Right lobe of liver (tissue), 6 donors: ENCODE data around the gene SPATS2. TPM values are rescaled to one million over a fixed set of nuclear protein-coding genes. Genes with fewer than 3 reads are reported as not detected.

ENCODE experiments used
- ATAC-seq, 4 donors: fragments of 200-7000 bp; cut with Tn5 transposase; one replicate each; pipeline ENCODE4 v1.9.1; 2020; ENCODE audit warnings: mild to moderate bottlenecking in 4 of 4, moderate library complexity in 4 of 4
- DNase-seq, 3 donors: peaks; one replicate each; pipeline ENCODE4 v3.0.0-alpha.2; 2020
- H3K27ac ChIP-seq, 3 donors: fragments of 200-600 bp; one replicate each; pipeline ENCODE4 v1.8.0; 2022
- H3K27me3 ChIP-seq, 2 donors: fragments of 200-600 bp; one replicate each; pipeline ENCODE4 v1.8.0; 2022
- H3K36me3 ChIP-seq, 4 donors: fragments of 200-600 bp; sonication (generic) in 1 of 4; one replicate each; pipeline versions ENCODE4 v1.5.1 to v1.8.0; 2017 to 2022; ENCODE audit warnings: control low read depth in 1 of 4
- H3K4me1 ChIP-seq, 4 donors: fragments of 200-600 bp; sonication (generic) in 1 of 4; one replicate each; pipeline versions ENCODE4 v1.5.1 to v1.8.0; 2017 to 2022; ENCODE audit warnings: control low read depth in 1 of 4
- H3K4me3 ChIP-seq, 3 donors: fragments of 200-600 bp; one replicate each; pipeline ENCODE4 v1.8.0; 2022
- H3K9me3 ChIP-seq, 4 donors: fragments of 200-600 bp; sonication (generic) in 1 of 4; one replicate each; pipeline versions ENCODE4 v1.5.1 to v1.8.0; 2017 to 2022; ENCODE audit warnings: control low read depth in 1 of 4
- POLR2A ChIP-seq: fragments of 450-650 bp; IDR thresholded peaks from one replicate; pipeline ENCODE4 v1.6.1; 2017; ENCODE audit warnings: antibody characterized with exemption, mild to moderate bottlenecking
- WGBS: methylation state at CpG from one replicate; pipeline ENCODE4 v1.1.6; 2018; ENCODE audit warnings: low coverage, low lambda C conversion rate; ENCODE audit not compliant: insufficient coverage; ENCODE audit errors: missing lambda C conversion rate; 5-methylcytosine and 5-hydroxymethylcytosine counted together
- intact Hi-C, 2 donors: fragments of 100-400 bp; cut with DNase I; formaldehyde crosslinking; loops; one replicate each; pipeline versions ENCODE4 v1.11.2 to v1.14.1; 2022
- total RNA-seq, 6 experiments: library from RNA; depleted of rRNA in 2 of 6; stranded (reverse); fragments of >200 nt in 2 of 6; fragmentation: NEBNext Ultra II Directional in 3 of 6; extraction: Animal tissue kit (Norgen Biotek cat#: 25700) in 3 of 6; gene quantifications; one replicate each; pipeline versions ENCODE4 v1.1.0 to v1.2.4, GENCODE V29; 2016 to 2023
- TF ChIP-seq, protein P1 (sequence below), 4 donors: fragments of 200-600 bp in 3 of 4; fragments of 450-650 bp in 1 of 4; IDR thresholded peaks; one replicate each; pipeline versions ENCODE4 v1.5.1 to v1.8.0; 2016 to 2022; ENCODE audit warnings: antibody characterized with exemption in 4 of 4, mild to moderate bottlenecking in 2 of 4
- donor health status: DM: no; HTN: yes; CAD: no.
- donor health status: DM: no; HTN: no; CAD: no.
- donor health status: DM: no; HTN: no; CAD: no.
- donor health status: DM: no; HTN: yes; CAD: no.
- donor health status: DM: no; HTN: yes; CAD: no.

The SPATS2 gene
- total RNA-seq, 6 experiments from 2014 or later: 3.2 to 6.1 (median 4.4) TPM

DNA sequence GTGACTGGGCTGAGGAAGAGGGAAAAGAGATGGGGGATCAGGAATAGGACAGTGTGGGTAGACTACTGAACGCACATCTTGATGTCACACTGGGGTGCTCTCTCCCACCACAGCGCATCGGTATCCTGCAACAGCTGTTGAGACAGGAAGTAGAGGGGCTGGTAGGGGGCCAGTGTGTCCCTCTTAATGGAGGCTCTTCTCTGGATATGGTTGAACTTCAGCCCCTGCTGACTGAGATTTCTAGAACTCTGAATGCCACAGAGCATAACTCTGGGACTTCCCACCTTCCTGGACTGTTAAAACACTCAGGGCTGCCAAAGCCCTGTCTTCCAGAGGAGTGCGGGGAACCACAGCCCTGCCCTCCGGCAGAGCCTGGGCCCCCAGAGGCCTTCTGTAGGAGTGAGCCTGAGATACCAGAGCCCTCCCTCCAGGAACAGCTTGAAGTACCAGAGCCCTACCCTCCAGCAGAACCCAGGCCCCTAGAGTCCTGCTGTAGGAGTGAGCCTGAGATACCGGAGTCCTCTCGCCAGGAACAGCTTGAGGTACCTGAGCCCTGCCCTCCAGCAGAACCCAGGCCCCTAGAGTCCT is 37.1 kb upstream of the SPATS2 start:
- Histone ChIP-seq H3K36me3 (no peaks in the 10 kb centered on the region), H3K27ac (no peak overlapping the region), H3K4me1 (no peaks in the 10 kb centered on the region), H3K27me3 (peaks cover 0 to 10% of the 10 kb centered on the region in 2 donors), H3K9me3 (no peaks in the 10 kb centered on the region), H3K4me3 (no peak overlapping the region)
- DNase-seq (no peak), ATAC-seq (no peak)
- intact Hi-C loops: loop anchor here in 1 of 2 donors (10.0 kb wide), 1 partner anchor 185 kb away; no protein-coding TSS in a partner anchor
- no CpG with 5 or more reads among the region's 7 CpGs for WGBS
- TF ChIP-seq, protein P1, sequence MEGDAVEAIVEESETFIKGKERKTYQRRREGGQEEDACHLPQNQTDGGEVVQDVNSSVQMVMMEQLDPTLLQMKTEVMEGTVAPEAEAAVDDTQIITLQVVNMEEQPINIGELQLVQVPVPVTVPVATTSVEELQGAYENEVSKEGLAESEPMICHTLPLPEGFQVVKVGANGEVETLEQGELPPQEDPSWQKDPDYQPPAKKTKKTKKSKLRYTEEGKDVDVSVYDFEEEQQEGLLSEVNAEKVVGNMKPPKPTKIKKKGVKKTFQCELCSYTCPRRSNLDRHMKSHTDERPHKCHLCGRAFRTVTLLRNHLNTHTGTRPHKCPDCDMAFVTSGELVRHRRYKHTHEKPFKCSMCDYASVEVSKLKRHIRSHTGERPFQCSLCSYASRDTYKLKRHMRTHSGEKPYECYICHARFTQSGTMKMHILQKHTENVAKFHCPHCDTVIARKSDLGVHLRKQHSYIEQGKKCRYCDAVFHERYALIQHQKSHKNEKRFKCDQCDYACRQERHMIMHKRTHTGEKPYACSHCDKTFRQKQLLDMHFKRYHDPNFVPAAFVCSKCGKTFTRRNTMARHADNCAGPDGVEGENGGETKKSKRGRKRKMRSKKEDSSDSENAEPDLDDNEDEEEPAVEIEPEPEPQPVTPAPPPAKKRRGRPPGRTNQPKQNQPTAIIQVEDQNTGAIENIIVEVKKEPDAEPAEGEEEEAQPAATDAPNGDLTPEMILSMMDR (IDR thresholded peaks at IDR 0.05): no peak
- no peak for TF ChIP-seq POLR2A

DNA sequence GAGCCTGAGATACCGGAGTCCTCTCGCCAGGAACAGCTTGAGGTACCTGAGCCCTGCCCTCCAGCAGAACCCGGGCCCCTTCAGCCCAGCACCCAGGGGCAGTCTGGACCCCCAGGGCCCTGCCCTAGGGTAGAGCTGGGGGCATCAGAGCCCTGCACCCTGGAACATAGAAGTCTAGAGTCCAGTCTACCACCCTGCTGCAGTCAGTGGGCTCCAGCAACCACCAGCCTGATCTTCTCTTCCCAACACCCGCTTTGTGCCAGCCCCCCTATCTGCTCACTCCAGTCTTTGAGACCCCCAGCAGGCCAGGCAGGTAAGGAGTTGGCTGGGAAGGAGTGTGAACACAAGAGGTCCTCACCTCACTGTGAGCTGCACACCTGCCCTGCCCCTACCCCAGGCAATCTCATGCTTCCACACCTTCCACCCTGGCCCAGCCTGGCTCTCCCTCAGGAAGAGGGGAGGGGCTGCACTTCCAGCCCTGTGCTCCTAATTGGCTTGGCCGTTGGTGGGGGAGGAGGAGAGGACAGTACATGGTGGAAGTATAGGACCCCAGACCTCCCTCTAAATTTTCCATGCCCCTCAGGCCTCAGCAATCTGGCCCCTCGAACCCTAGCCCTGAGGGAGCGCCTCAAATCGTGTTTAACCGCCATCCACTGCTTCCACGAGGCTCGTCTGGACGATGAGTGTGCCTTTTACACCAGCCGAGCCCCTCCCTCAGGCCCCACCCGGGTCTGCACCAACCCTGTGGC is 36.5 kb upstream of the SPATS2 start:
- Histone ChIP-seq H3K27ac (no peak overlapping the region), H3K27me3 (peaks cover 0 to 10% of the 10 kb centered on the region in 2 donors), H3K36me3 (no peaks in the 10 kb centered on the region), H3K9me3 (no peaks in the 10 kb centered on the region), H3K4me3 (no peak overlapping the region), H3K4me1 (no peaks in the 10 kb centered on the region)
- intact Hi-C loops: loop anchor here in 1 of 2 donors (10.0 kb wide), 1 partner anchor 184 kb away; no protein-coding TSS in a partner anchor
- WGBS: 83% methylated on average over 9 of the region's 14 CpGs
- TF ChIP-seq POLR2A: no peak
- DNase-seq: peak in 1 of 3 donors; percentile 37
- ATAC-seq: no peak

DNA sequence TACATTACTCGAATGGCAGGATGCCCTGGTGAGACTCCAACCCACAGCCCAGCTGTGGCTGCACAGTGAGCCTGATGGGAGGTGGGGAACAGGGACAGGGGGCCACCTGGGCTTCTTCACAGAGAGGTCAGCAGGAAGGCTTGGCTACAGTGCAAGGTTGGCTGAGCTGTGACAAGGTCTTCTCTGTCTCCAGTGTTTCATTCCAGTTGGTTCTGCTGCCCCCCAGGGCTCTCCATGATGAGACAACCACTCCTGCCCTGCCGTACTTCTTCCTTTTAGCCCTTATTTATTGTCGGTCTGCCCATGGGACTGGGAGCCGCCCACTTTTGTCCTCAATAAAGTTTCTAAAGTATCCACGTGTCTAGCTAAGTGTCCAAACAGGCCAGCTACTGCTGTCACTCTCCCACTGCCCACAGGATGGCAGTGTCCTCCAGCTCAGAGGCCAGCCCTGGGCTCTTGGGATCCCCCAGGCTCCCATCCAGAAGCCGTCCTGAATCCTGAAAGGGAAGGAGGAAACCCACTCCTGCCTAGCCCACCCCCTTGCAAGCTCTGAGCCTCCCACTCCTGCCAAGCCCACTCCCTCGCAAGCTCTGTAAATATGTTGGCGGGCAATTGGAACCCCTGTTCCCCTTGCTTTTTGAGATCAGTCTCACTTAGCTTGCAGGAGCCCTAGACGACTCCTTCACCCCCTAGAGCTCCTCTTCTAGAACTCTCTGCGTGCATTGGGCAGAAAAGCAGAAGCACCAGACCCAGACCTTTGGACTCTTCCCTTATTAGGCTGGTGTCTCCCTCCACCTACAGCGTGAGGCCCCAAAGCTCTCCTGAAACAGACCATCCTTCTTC is 35.7 kb upstream of the SPATS2 start:
- intact Hi-C loops: loop anchor here in 1 of 2 donors (10.0 kb wide), 1 partner anchor 183 kb away; no protein-coding TSS in a partner anchor
- Histone ChIP-seq H3K4me1 (peaks cover 0 to 4% (median 0%) of the 10 kb centered on the region in 4 donors), H3K4me3 (no peak overlapping the region), H3K27ac (no peak overlapping the region), H3K36me3 (no peaks in the 10 kb centered on the region), H3K27me3 (peaks cover 0 to 17% of the 10 kb centered on the region in 2 donors), H3K9me3 (no peaks in the 10 kb centered on the region)
- ATAC-seq (peak; percentile 95 to 99 (median 96)), DNase-seq (peak; percentile 70 to 74 (median 70))
- TF ChIP-seq, protein P1 (IDR thresholded peaks at IDR 0.05): peak; percentile 80 to 89 (median 85)
- TF ChIP-seq POLR2A: no peak
- 40% methylated on average over 8 of the region's 11 CpGs for WGBS

DNA sequence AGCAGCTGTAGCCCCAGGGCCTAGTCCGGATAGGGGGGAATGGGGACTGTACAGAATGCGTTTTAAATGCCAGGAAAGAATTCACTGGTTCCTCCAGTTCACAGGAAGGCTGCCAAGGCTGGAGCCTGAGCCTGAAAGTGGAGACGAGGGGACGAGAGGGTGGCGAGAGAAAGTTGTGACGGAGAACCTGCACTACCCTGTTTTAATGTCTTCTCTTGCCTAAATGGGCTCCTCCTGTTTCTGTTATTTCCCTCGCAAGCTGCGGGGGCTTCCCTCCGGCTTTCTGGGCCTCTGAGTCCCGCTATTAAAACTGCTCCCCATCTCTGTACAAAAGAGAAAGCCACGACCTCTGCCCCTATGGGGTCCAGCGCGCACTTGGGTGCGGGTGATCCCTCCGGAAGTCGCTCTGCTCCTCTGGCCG is 34.8 kb upstream of the SPATS2 start:
- Histone ChIP-seq H3K27ac (no peak overlapping the region), H3K9me3 (no peaks in the 10 kb centered on the region), H3K4me3 (no peak overlapping the region), H3K4me1 (peaks cover 0 to 7% (median 0%) of the 10 kb centered on the region in 4 donors), H3K27me3 (peaks cover 0 to 21% of the 10 kb centered on the region in 2 donors), H3K36me3 (no peaks in the 10 kb centered on the region)
- ATAC-seq (no peak), DNase-seq (peak in 1 of 3 donors; percentile 35)
- intact Hi-C loops: loop anchor here in 1 of 2 donors (10.0 kb wide), 1 partner anchor 182 kb away; no protein-coding TSS in a partner anchor
- 74% methylated on average over 6 of the region's 17 CpGs for WGBS
- TF ChIP-seq, protein P1 (IDR thresholded peaks at IDR 0.05): no peak
- TF ChIP-seq POLR2A: no peak
